GM12878 (cell line): ENCODE measurements around the gene AMY2B. TPM values are rescaled to one million over a fixed set of nuclear protein-coding genes. Genes with fewer than 3 reads are reported as not detected.

ENCODE experiments used
- CTCF ChIP-seq, 3 experiments: IDR thresholded peaks in 2 of 3; conservative IDR thresholded peaks in 1 of 3; 2 replicates each; pipeline ENCODE4 v1.5.1; 2011; ENCODE audit warnings: low read depth in 3 of 3, low read length in 3 of 3, mild to moderate bottlenecking in 3 of 3, control low read depth in 2 of 3, moderate library complexity in 2 of 3, inconsistent platforms in 1 of 3, mixed read lengths in 1 of 3; ENCODE audit not compliant: control insufficient read depth in 2 of 3, insufficient read depth in 1 of 3; ENCODE audit errors: extremely low read depth in 1 of 3
- EP300 ChIP-seq, 2 experiments: fragments of 150-350 bp in 1 of 2; IDR thresholded peaks; 2 replicates each; pipeline ENCODE4 v1.6.1; 2011 to 2012; ENCODE audit warnings: low read depth in 2 of 2, low read length in 2 of 2, borderline replicate concordance in 1 of 2, improper control_type of control experiment in 1 of 2, inconsistent platforms in 1 of 2; ENCODE audit not compliant: control insufficient read depth in 1 of 2
- MAX ChIP-seq: IDR thresholded peaks from 2 replicates; pipeline ENCODE4 v1.6.1; 2012; ENCODE audit warnings: low read depth, low read length, improper control_type of control experiment
- MTA3 ChIP-seq: IDR thresholded peaks from 2 replicates; pipeline ENCODE4 v1.6.1; 2012; ENCODE audit warnings: low read length, inconsistent platforms, borderline replicate concordance
- MYC ChIP-seq: IDR thresholded peaks from 2 replicates; pipeline ENCODE4 v1.6.1; 2011; ENCODE audit warnings: mild to moderate bottlenecking, low read length, moderate library complexity, inconsistent platforms; ENCODE audit not compliant: insufficient read depth, insufficient replicate concordance, insufficient read length, severe bottlenecking
- NFXL1 ChIP-seq: fragments of 450-650 bp; IDR thresholded peaks from 2 replicates; pipeline ENCODE4 v1.6.1; 2017; ENCODE audit warnings: antibody characterized with exemption, mild to moderate bottlenecking, borderline replicate concordance
- NFYB ChIP-seq: IDR thresholded peaks from 2 replicates; pipeline ENCODE4 v1.6.1; 2011; ENCODE audit warnings: low read depth, mild to moderate bottlenecking, low read length, improper control_type of control experiment, moderate library complexity; ENCODE audit not compliant: insufficient read depth
- ZNF274 ChIP-seq: IDR thresholded peaks from one replicate; pipeline ENCODE4 v1.8.0; 2011; ENCODE audit not compliant: insufficient read length, insufficient read depth
- ZNF687 ChIP-seq: fragments of 450-650 bp; IDR thresholded peaks from 2 replicates; pipeline ENCODE4 v1.6.1; 2017; ENCODE audit warnings: mild to moderate bottlenecking, moderate library complexity
- polyA plus RNA-seq, 11 experiments: library from polyadenylated mRNA; depleted of rRNA in 4 of 11; unstranded in 6 of 11; stranded (reverse) in 5 of 11; fragments of >200 nt; fragmentation: Nextera tagmentation in 4 of 11; fragmentation: Illumina TruSeq in 1 of 11; extraction: Ambion mirVana in 4 of 11; extraction: Trizol in 1 of 11; gene quantifications; 1 replicate in 1 of 11; 2 replicates in 10 of 11; pipeline versions ENCODE4 v1.2.1 to v1.2.3, GENCODE V29; 2011 to 2016; ENCODE audit warnings: inconsistent platforms in 2 of 11, missing spikeins in 2 of 11, low read depth in 1 of 11
- total RNA-seq, 4 experiments: library from RNA; depleted of rRNA in 3 of 4; stranded (reverse); fragments of >200 nt in 3 of 4; fragmentation: Illumina TruSeq in 1 of 4; extraction: Trizol in 1 of 4; gene quantifications; 2 replicates each; pipeline versions ENCODE4 v1.2.1 to v1.2.3, GENCODE V29; 2013 to 2021
- TF ChIP-seq, protein P1 (sequence below): IDR thresholded peaks from 2 replicates; pipeline ENCODE4 v1.6.1; 2011; ENCODE audit warnings: low read depth, low read length, improper control_type of control experiment, borderline replicate concordance
- TF ChIP-seq, protein P2 (sequence below): IDR thresholded peaks from 2 replicates; pipeline ENCODE4 v1.6.1; 2012; ENCODE audit warnings: mild to moderate bottlenecking, low read depth, low read length
- TF ChIP-seq, protein P3 (sequence below): IDR thresholded peaks from 2 replicates; pipeline ENCODE4 v1.6.1; 2012; ENCODE audit warnings: improper control_type of control experiment, low read depth, low read length; ENCODE audit not compliant: insufficient replicate concordance

Gene AMY2B
- total and polyA plus RNA-seq, 10 of the 15 experiments (the other 5 are each of a cell fraction or from before 2014, with no cell fraction given) = 2.1 to 9.9 (median 4.8) TPM

- TF ChIP-seq CTCF (IDR thresholded peaks at IDR 0.05 in 2 of 3, conservative IDR thresholded peaks at IDR 0.05 in 1 of 3; ENCODE audit: control insufficient read depth in 2 of 3, extremely low read depth in 1 of 3, insufficient read depth in 1 of 3, low read depth in 3 of 3, low read length in 3 of 3) (no peak), ZNF687 (no peak), MYC (no peak), ZNF274 (no peak), NFYB (no peak), MTA3 (no peak), EP300 (IDR thresholded peaks at IDR 0.05; ENCODE audit: borderline replicate concordance in 1 of 2, control insufficient read depth in 1 of 2, low read depth in 2 of 2, low read length in 2 of 2) (no peak), NFXL1 (no peak), MAX (no peak)
- TF ChIP-seq, protein P1, sequence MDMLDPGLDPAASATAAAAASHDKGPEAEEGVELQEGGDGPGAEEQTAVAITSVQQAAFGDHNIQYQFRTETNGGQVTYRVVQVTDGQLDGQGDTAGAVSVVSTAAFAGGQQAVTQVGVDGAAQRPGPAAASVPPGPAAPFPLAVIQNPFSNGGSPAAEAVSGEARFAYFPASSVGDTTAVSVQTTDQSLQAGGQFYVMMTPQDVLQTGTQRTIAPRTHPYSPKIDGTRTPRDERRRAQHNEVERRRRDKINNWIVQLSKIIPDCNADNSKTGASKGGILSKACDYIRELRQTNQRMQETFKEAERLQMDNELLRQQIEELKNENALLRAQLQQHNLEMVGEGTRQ = no peak
- TF ChIP-seq, protein P2, sequence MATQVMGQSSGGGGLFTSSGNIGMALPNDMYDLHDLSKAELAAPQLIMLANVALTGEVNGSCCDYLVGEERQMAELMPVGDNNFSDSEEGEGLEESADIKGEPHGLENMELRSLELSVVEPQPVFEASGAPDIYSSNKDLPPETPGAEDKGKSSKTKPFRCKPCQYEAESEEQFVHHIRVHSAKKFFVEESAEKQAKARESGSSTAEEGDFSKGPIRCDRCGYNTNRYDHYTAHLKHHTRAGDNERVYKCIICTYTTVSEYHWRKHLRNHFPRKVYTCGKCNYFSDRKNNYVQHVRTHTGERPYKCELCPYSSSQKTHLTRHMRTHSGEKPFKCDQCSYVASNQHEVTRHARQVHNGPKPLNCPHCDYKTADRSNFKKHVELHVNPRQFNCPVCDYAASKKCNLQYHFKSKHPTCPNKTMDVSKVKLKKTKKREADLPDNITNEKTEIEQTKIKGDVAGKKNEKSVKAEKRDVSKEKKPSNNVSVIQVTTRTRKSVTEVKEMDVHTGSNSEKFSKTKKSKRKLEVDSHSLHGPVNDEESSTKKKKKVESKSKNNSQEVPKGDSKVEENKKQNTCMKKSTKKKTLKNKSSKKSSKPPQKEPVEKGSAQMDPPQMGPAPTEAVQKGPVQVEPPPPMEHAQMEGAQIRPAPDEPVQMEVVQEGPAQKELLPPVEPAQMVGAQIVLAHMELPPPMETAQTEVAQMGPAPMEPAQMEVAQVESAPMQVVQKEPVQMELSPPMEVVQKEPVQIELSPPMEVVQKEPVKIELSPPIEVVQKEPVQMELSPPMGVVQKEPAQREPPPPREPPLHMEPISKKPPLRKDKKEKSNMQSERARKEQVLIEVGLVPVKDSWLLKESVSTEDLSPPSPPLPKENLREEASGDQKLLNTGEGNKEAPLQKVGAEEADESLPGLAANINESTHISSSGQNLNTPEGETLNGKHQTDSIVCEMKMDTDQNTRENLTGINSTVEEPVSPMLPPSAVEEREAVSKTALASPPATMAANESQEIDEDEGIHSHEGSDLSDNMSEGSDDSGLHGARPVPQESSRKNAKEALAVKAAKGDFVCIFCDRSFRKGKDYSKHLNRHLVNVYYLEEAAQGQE = no peak
- TF ChIP-seq, protein P3, sequence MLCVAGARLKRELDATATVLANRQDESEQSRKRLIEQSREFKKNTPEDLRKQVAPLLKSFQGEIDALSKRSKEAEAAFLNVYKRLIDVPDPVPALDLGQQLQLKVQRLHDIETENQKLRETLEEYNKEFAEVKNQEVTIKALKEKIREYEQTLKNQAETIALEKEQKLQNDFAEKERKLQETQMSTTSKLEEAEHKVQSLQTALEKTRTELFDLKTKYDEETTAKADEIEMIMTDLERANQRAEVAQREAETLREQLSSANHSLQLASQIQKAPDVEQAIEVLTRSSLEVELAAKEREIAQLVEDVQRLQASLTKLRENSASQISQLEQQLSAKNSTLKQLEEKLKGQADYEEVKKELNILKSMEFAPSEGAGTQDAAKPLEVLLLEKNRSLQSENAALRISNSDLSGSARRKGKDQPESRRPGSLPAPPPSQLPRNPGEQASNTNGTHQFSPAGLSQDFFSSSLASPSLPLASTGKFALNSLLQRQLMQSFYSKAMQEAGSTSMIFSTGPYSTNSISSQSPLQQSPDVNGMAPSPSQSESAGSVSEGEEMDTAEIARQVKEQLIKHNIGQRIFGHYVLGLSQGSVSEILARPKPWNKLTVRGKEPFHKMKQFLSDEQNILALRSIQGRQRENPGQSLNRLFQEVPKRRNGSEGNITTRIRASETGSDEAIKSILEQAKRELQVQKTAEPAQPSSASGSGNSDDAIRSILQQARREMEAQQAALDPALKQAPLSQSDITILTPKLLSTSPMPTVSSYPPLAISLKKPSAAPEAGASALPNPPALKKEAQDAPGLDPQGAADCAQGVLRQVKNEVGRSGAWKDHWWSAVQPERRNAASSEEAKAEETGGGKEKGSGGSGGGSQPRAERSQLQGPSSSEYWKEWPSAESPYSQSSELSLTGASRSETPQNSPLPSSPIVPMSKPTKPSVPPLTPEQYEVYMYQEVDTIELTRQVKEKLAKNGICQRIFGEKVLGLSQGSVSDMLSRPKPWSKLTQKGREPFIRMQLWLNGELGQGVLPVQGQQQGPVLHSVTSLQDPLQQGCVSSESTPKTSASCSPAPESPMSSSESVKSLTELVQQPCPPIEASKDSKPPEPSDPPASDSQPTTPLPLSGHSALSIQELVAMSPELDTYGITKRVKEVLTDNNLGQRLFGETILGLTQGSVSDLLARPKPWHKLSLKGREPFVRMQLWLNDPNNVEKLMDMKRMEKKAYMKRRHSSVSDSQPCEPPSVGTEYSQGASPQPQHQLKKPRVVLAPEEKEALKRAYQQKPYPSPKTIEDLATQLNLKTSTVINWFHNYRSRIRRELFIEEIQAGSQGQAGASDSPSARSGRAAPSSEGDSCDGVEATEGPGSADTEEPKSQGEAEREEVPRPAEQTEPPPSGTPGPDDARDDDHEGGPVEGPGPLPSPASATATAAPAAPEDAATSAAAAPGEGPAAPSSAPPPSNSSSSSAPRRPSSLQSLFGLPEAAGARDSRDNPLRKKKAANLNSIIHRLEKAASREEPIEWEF = no peak
Measured at GRCh38 chr1:103541431-103541830, 30.0 kb upstream of the AMY2B start (continued).
